NOMO-1 treated with DMSO at 0.1 percent for 48 hours (cell line): Measurements from ENCODE around the gene SLC8A1.

Experiments used
- DNase-seq: peaks from one replicate; lab custom pipeline; 2025; ENCODE audit not compliant: unreplicated experiment; lab: John Stamatoyannopoulos, UW

The SLC8A1 gene

GRCh38 chr2:40451918-40452605 is at the start of gene SLC8A1:
SLC8A1 (minus strand) TSS chr2:40452090.
- peak; percentile 45 for DNase-seq

- no peak for DNase-seq
Observed at GRCh38 chr2:40499437-40499836, 47.5 kb upstream of the SLC8A1 start.

- no peak for DNase-seq
Observed at GRCh38 chr2:40497251-40497859, 45.5 kb upstream of the SLC8A1 start.

GRCh38 chr2:40489678-40489960 is 37.7 kb upstream of the SLC8A1 start:
- no peak for DNase-seq

- peak; percentile 15 for DNase-seq
Observed at GRCh38 chr2:40488927-40489677, 37.2 kb upstream of the SLC8A1 start.

GRCh38 chr2:40488101-40488601 is 36.3 kb upstream of the SLC8A1 start:
- peak; percentile 57 for DNase-seq

GRCh38 chr2:40487602-40488001 is 35.7 kb upstream of the SLC8A1 start:
- DNase-seq, result peak; percentile 79

- no peak for DNase-seq
Observed at GRCh38 chr2:40485854-40486253, 34.0 kb upstream of the SLC8A1 start.

- DNase-seq, result peak; percentile 70
Observed at GRCh38 chr2:40485318-40485717, 33.4 kb upstream of the SLC8A1 start.

GRCh38 chr2:40483549-40484243 is 31.8 kb upstream of the SLC8A1 start:
- no peak for DNase-seq

GRCh38 chr2:40480596-40480995 is 28.7 kb upstream of the SLC8A1 start:
- DNase-seq, result no peak

- peak; percentile 94 for DNase-seq
Observed at GRCh38 chr2:40480073-40480472, 28.2 kb upstream of the SLC8A1 start.

GRCh38 chr2:40477361-40477760 is 25.5 kb upstream of the SLC8A1 start:
- DNase-seq, result no peak

- DNase-seq, result no peak
Observed at GRCh38 chr2:40476436-40476835, 24.5 kb upstream of the SLC8A1 start.

- no peak for DNase-seq
Observed at GRCh38 chr2:40474306-40474705, 22.4 kb upstream of the SLC8A1 start.

- no peak for DNase-seq
Observed at GRCh38 chr2:40471866-40472265, 20.0 kb upstream of the SLC8A1 start.

- peak; percentile 83 for DNase-seq
Observed at GRCh38 chr2:40470822-40471813, 19.2 kb upstream of the SLC8A1 start.

GRCh38 chr2:40466935-40467572 is 15.2 kb upstream of the SLC8A1 start:
- no peak for DNase-seq

GRCh38 chr2:40466332-40466906 is 14.5 kb upstream of the SLC8A1 start:
- DNase-seq, result peak; percentile 40
